ENCODE data around the gene GNS.

The GNS gene

DNA sequence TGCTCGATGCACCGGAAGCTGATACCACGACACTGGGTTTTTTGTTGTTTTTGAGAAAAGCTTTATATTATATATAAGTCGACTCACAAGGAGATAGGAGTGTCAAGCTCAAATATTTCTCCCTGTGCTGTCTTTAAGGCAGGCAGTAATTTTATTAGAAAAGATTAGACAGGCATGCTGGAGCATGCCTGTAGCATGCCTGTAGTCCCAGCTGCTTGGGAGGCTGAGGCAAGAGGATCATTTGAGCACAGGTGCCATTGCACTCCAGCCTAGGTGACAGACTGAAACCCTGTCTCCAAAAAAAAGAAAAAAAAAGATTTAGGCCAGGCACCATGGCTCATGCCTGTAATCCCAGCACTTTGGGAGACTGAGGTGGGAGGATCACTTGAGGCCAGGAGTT, 51.8 kb downstream of the GNS start:
- no peaks in the 10 kb centered on the region for H3K36me3 ChIP-seq (ENCODE audit: control insufficient read depth, insufficient read depth, low read length)
- H3K27me3 ChIP-seq (ENCODE audit: control insufficient read depth, insufficient read depth, low read length) = no peaks in the 10 kb centered on the region
- H3K9ac ChIP-seq (ENCODE audit: low read depth, low read length) = no peak overlapping the region
- H3K4me3 ChIP-seq (ENCODE audit: low read depth, low read length) = no peak overlapping the region
- no peaks in the 10 kb centered on the region for H3K9me3 ChIP-seq (ENCODE audit: control insufficient read depth, insufficient read depth, low read length)
- H3K4me1 ChIP-seq (ENCODE audit: control insufficient read depth, insufficient read depth, low read length) = no peaks in the 10 kb centered on the region

DNA sequence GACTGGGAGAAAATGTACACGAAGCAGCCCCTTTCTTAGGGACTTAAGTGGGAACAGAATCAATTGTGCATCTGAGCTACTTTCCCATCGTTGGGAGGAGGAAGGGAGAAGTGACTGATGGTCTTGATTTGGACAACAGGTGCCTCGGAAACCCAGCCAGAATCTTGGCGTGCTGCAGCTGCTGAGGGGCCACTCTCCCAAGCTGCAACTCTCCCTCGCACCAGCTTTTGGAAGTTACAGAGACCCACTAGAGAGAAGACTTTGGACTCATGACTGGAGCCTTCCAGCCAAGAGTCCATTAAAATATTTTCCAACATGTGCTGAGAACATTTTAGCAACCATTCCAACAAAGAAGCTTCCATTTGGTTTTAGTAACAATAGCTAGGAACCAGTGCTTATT, 52.3 kb downstream of the GNS start:
- Histone ChIP-seq H3K27me3 (ENCODE audit: control insufficient read depth, insufficient read depth, low read length) (no peaks in the 10 kb centered on the region), H3K9ac (ENCODE audit: low read depth, low read length) (no peak overlapping the region), H3K9me3 (ENCODE audit: control insufficient read depth, insufficient read depth, low read length) (no peaks in the 10 kb centered on the region), H3K36me3 (ENCODE audit: control insufficient read depth, insufficient read depth, low read length) (no peaks in the 10 kb centered on the region), H3K4me3 (ENCODE audit: low read depth, low read length) (no peak overlapping the region), H3K4me1 (ENCODE audit: control insufficient read depth, insufficient read depth, low read length) (no peaks in the 10 kb centered on the region)

GRCh38 chr12:64706306-64706705, 52.9 kb downstream of the GNS start:
- H3K4me3 ChIP-seq (ENCODE audit: low read depth, low read length) = no peak overlapping the region
- H3K9me3 ChIP-seq (ENCODE audit: control insufficient read depth, insufficient read depth, low read length) = no peaks in the 10 kb centered on the region
- no peaks in the 10 kb centered on the region for H3K27me3 ChIP-seq (ENCODE audit: control insufficient read depth, insufficient read depth, low read length)
- H3K36me3 ChIP-seq (ENCODE audit: control insufficient read depth, insufficient read depth, low read length) = no peaks in the 10 kb centered on the region
- no peak overlapping the region for H3K9ac ChIP-seq (ENCODE audit: low read depth, low read length)
- H3K4me1 ChIP-seq (ENCODE audit: control insufficient read depth, insufficient read depth, low read length) = no peaks in the 10 kb centered on the region

DNA sequence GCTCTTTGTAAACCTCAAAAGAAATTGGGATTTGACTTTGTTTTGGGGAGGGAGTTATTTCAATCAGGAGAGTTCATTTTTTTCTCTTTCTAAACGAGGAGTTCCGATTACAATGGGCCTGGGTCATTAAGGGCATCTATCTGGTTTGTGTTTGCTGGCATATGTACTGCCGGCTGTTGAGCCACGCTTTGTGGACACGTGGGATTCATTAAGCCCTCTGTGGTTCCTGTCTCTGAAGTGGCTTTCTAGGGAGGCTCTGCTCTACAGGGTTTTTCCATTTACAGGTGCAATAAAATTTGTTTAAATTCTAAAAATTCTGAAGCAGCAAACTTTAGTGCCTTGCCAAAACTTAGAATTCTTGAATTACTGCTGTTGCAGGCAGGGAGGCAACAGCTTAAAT, 57.9 kb downstream of the GNS start:
- no peaks in the 10 kb centered on the region for H3K9me3 ChIP-seq (ENCODE audit: control insufficient read depth, insufficient read depth, low read length)
- H3K4me1 ChIP-seq (ENCODE audit: control insufficient read depth, insufficient read depth, low read length) = peaks cover under 1% of the 10 kb centered on the region
- no peak overlapping the region for H3K9ac ChIP-seq (ENCODE audit: low read depth, low read length)

DNA sequence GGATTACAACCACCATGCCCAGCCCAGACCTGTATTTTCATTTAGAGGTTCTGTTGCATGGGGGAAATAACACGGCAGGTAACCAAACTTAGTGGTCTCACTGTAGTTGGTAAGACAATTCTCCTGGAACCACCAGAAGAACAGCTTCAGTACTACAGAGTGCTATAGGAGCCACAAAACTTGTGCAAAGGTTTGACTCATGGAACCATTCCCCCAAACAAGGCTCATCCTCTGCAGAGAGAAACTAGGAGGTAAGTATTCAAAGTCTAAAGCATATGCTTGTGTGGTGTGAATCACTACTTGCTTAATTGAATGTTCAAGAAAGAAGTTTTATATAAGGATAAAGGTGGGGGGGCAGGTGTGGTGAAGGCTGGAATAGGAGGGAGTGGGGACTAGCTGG, 58.7 kb downstream of the GNS start:
- H3K4me1 ChIP-seq (ENCODE audit: control insufficient read depth, insufficient read depth, low read length) = peaks cover 3% of the 10 kb centered on the region
- no peaks in the 10 kb centered on the region for H3K9me3 ChIP-seq (ENCODE audit: control insufficient read depth, insufficient read depth, low read length)
- no peak overlapping the region for H3K4me3 ChIP-seq (ENCODE audit: low read depth, low read length)
- H3K27me3 ChIP-seq (ENCODE audit: control insufficient read depth, insufficient read depth, low read length) = no peaks in the 10 kb centered on the region
- no peaks in the 10 kb centered on the region for H3K36me3 ChIP-seq (ENCODE audit: control insufficient read depth, insufficient read depth, low read length)
- no peak overlapping the region for H3K9ac ChIP-seq (ENCODE audit: low read depth, low read length)

More for the DNA sequence above, 57.9 kb downstream of the GNS start:
- no peaks in the 10 kb centered on the region for H3K27me3 ChIP-seq (ENCODE audit: control insufficient read depth, insufficient read depth, low read length)
- H3K4me3 ChIP-seq (ENCODE audit: low read depth, low read length) = no peak overlapping the region
- no peaks in the 10 kb centered on the region for H3K36me3 ChIP-seq (ENCODE audit: control insufficient read depth, insufficient read depth, low read length)

GRCh38 chr12:64699504-64700115, 59.6 kb downstream of the GNS start:
- no peak overlapping the region for H3K4me3 ChIP-seq (ENCODE audit: low read depth, low read length)
- no peaks in the 10 kb centered on the region for H3K27me3 ChIP-seq (ENCODE audit: control insufficient read depth, insufficient read depth, low read length)
- no peaks in the 10 kb centered on the region for H3K9me3 ChIP-seq (ENCODE audit: control insufficient read depth, insufficient read depth, low read length)
- H3K36me3 ChIP-seq (ENCODE audit: control insufficient read depth, insufficient read depth, low read length) = no peaks in the 10 kb centered on the region
- peaks cover 5% of the 10 kb centered on the region for H3K4me1 ChIP-seq (ENCODE audit: control insufficient read depth, insufficient read depth, low read length)
- no peak overlapping the region for H3K9ac ChIP-seq (ENCODE audit: low read depth, low read length)

DNA sequence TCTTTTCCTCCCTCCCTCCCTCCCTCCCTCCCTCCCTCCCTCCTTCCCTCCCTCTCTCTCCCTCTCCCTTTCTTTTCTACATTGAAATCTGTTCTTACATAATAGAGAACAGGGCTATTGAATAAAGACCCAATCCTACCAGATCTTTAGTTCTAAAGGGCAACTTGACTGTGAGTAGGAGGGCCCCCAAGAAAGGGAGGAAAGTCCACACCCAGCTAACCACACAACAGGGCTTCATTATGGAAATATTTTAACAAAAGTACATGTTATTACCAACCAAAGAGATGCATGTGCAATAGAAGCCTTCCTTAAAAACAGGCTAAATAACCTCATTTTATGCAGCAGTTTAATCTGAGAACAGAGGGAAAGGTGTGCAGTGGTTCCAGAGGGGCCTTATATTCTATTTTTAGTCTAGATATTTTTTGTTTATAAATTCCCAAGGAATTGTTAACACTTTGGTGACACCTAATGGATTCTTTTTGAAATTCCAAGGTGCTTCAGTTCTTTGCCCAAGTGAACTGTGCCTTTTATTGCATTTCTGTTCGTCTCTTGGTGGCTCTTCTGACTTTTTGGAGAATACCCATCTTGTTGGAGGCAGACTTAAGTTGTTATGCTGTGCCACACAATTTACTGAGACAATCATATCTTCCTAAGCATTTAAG, 63.0 kb downstream of the GNS start:
- Histone ChIP-seq H3K9ac (ENCODE audit: low read depth, low read length) (no peak overlapping the region), H3K36me3 (ENCODE audit: control insufficient read depth, insufficient read depth, low read length) (no peaks in the 10 kb centered on the region)

GRCh38 chr12:64695550-64695949, 63.7 kb downstream of the GNS start:
- Histone ChIP-seq H3K9me3 (ENCODE audit: control insufficient read depth, insufficient read depth, low read length) (no peaks in the 10 kb centered on the region), H3K4me3 (ENCODE audit: low read depth, low read length) (no peak overlapping the region), H3K4me1 (ENCODE audit: control insufficient read depth, insufficient read depth, low read length) (peaks cover 18% of the 10 kb centered on the region), H3K36me3 (ENCODE audit: control insufficient read depth, insufficient read depth, low read length) (no peaks in the 10 kb centered on the region), H3K9ac (ENCODE audit: low read depth, low read length) (no peak overlapping the region), H3K27me3 (ENCODE audit: control insufficient read depth, insufficient read depth, low read length) (no peaks in the 10 kb centered on the region)

More for the DNA sequence above, 63.0 kb downstream of the GNS start:
- Histone ChIP-seq H3K27me3 (ENCODE audit: control insufficient read depth, insufficient read depth, low read length) (no peaks in the 10 kb centered on the region), H3K4me3 (ENCODE audit: low read depth, low read length) (no peak overlapping the region), H3K9me3 (ENCODE audit: control insufficient read depth, insufficient read depth, low read length) (no peaks in the 10 kb centered on the region), H3K4me1 (ENCODE audit: control insufficient read depth, insufficient read depth, low read length) (peaks cover 16% of the 10 kb centered on the region)

DNA sequence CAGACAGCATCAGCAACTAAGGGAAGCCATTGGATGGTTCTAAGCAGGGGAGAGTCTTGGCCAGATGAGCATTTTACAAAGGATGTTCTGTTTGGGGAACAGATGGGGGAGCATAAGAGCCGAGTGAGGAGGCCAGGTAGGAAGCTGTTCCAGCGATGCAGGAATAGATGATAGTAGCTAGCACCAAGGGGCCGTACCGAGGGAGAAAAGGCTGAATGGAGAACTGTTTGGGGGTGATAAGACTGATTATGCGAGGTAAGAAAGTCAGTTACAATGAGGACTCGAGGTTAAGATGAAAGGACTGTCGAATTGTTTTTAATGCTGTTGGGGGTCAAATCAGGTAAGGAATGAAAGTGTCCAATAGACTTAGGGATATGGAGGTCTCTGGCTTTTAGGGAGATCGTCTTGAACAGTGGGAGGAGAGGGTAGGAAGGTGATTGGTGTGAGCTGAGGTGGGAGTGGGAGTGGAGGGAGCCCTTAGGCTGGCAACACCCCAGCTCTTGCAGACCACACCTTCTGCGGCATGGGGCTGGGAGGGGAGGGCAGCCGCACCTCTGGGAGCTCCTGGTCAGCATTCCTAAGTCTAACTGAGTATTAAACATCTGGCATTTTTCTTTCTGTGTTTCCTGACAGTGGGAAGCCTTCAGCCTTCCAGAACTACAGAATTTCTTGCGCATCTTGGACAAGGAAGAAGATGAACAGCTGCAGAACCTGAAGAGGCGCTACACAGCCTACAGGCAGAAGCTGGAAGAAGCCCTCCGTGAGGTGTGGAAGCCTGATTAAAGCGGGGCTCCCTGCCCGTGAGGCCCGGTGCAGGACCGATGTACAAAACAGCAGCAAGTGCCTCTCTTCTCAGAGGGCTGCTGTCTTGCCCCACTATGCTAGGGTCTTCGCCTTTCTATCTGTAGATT, 64.8 kb downstream of the GNS start:
- peaks cover 18% of the 10 kb centered on the region for H3K4me1 ChIP-seq (ENCODE audit: control insufficient read depth, insufficient read depth, low read length)
- no peak overlapping the region for H3K4me3 ChIP-seq (ENCODE audit: low read depth, low read length)
- no peak overlapping the region for H3K9ac ChIP-seq (ENCODE audit: low read depth, low read length)
- H3K36me3 ChIP-seq (ENCODE audit: control insufficient read depth, insufficient read depth, low read length) = no peaks in the 10 kb centered on the region
- H3K9me3 ChIP-seq (ENCODE audit: control insufficient read depth, insufficient read depth, low read length) = no peaks in the 10 kb centered on the region
- no peaks in the 10 kb centered on the region for H3K27me3 ChIP-seq (ENCODE audit: control insufficient read depth, insufficient read depth, low read length)

DNA sequence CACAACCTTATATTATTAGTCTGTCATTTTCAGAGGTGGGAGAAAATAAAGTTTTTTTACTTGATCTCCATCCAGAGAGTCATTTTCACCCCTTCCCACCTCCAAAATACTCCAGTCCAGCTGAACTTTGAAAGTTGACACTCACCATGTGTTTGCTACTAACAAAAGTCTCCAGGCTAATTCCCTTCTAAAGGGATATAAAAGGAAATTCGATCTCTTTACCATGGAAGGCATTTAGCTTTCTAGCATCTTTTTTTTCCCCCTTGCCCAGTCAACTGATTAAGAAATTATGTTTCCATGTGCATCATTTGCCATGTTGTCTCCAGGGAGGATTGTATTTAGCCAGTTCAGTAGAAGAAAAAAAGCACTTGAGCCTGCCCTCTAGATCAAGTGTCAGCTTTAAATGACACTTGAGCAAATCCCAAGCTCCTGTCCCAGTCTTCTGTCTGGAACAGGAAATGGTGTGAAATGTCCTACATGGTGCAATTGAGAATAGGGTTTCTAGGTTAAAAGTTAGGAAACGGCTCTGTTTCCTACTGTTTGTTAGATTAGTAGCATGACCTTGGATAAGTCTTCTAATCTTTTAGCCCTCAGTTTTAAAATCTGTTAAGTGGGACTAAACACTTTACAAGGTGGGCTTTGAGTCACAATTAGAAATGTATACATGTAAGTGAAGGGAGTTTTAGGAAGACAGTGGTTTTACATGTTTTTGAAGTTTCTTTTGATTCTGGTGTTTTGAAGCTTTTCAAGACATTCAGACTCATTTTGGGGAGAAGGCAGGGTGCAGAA, 67.2 kb downstream of the GNS start:
- H3K9me3 ChIP-seq (ENCODE audit: control insufficient read depth, insufficient read depth, low read length) = no peaks in the 10 kb centered on the region
- H3K4me3 ChIP-seq (ENCODE audit: low read depth, low read length) = no peak overlapping the region
- H3K9ac ChIP-seq (ENCODE audit: low read depth, low read length) = no peak overlapping the region
- no peaks in the 10 kb centered on the region for H3K36me3 ChIP-seq (ENCODE audit: control insufficient read depth, insufficient read depth, low read length)
- H3K27me3 ChIP-seq (ENCODE audit: control insufficient read depth, insufficient read depth, low read length) = no peaks in the 10 kb centered on the region
- peaks cover 21% of the 10 kb centered on the region for H3K4me1 ChIP-seq (ENCODE audit: control insufficient read depth, insufficient read depth, low read length)

DNA sequence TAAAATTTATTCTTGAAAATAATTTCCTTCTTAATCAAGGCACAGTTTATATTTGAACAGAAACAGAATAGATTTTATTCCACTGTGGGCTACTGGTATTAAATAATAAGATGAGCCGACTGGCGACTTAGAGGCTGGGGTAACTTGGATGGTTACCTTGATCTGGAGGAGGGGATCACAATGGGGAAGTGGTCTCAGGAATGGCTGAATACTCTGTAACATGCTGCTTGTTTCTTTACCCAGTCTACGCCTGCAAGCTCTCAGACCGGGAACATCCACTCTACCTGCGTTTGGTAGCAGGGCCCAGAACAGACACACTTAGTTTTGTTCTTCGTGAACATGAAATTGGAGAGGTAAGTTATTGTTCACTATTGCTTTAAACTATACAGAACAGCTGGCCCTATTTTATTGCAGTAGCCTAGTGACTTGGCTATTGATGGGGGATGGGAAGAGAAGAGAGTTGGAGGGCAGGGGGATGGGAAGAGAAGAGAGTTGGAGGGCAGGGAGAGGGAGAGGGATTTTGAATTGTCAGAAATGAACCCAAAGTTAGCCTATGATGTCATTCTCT, 67.9 kb downstream of the GNS start:
- H3K27me3 ChIP-seq (ENCODE audit: control insufficient read depth, insufficient read depth, low read length) = no peaks in the 10 kb centered on the region
- no peaks in the 10 kb centered on the region for H3K9me3 ChIP-seq (ENCODE audit: control insufficient read depth, insufficient read depth, low read length)
- H3K9ac ChIP-seq (ENCODE audit: low read depth, low read length) = no peak overlapping the region
- no peaks in the 10 kb centered on the region for H3K36me3 ChIP-seq (ENCODE audit: control insufficient read depth, insufficient read depth, low read length)
- peaks cover 21% of the 10 kb centered on the region for H3K4me1 ChIP-seq (ENCODE audit: control insufficient read depth, insufficient read depth, low read length)
- peak overlapping the region; percentile 9 for H3K4me3 ChIP-seq (ENCODE audit: low read depth, low read length)
